Middle frontal gyrus (tissue), 1 donor: ENCODE data around the gene FRMD8.
"Not testable (repeated sequence)": the region's sequence is repeated elsewhere in the genome, so short reads cannot be mapped to it uniquely, and the experiment has no call there.

Experiments used
- DNase-seq: peaks from one replicate; pipeline ENCODE4 v3.0.0-alpha.2; 2015; ENCODE audit warnings: low spot score; ENCODE audit errors: extremely low spot score

FRMD8 gene

GRCh38 chr11:65452259-65452658 is 65.8 kb downstream of the FRMD8 start:
- DNase-seq, result not testable (repeated sequence)

GRCh38 chr11:65452806-65453490 is 66.5 kb downstream of the FRMD8 start:
- no peak for DNase-seq

- DNase-seq, result no peak
Measured at GRCh38 chr11:65454311-65454695, 67.9 kb downstream of the FRMD8 start.

- peak; percentile 66 for DNase-seq
Measured at GRCh38 chr11:65454696-65455456, 68.4 kb downstream of the FRMD8 start.

GRCh38 chr11:65456418-65456817 is 70.0 kb downstream of the FRMD8 start:
- DNase-seq, result no peak

GRCh38 chr11:65459552-65459951 is 73.1 kb downstream of the FRMD8 start:
- DNase-seq, result no peak
